Measurements from ENCODE around the gene PSMB7.
"Not testable (repeated sequence)": the region's sequence is repeated elsewhere in the genome, so short reads cannot be mapped to it uniquely, and the experiment has no call there.

PSMB7 gene

GRCh38 chr9:124442826-124443225 lies 27.6 kb upstream of the PSMB7 start:
- DNase-seq = no peak

GRCh38 chr9:124442379-124442778 lies 27.1 kb upstream of the PSMB7 start:
- no peak for DNase-seq

GRCh38 chr9:124441291-124441690 lies 26.0 kb upstream of the PSMB7 start:
- no peak for DNase-seq

- no peak for DNase-seq
Observed at GRCh38 chr9:124440786-124441185, 25.5 kb upstream of the PSMB7 start.

GRCh38 chr9:124439686-124440243 lies 24.5 kb upstream of the PSMB7 start:
- no peak for DNase-seq

GRCh38 chr9:124439086-124439485 lies 23.8 kb upstream of the PSMB7 start:
- DNase-seq = no peak

GRCh38 chr9:124438091-124438490 lies 22.8 kb upstream of the PSMB7 start:
- no peak for DNase-seq

GRCh38 chr9:124437086-124437485 lies 21.8 kb upstream of the PSMB7 start:
- no peak for DNase-seq

- DNase-seq = no peak
Observed at GRCh38 chr9:124436320-124436719, 21.1 kb upstream of the PSMB7 start.

- no peak for DNase-seq
Observed at GRCh38 chr9:124429530-124429867, 14.3 kb upstream of the PSMB7 start.

GRCh38 chr9:124428751-124429529 lies 13.7 kb upstream of the PSMB7 start:
- DNase-seq = no peak

- DNase-seq = no peak
Observed at GRCh38 chr9:124427281-124427680, 12.0 kb upstream of the PSMB7 start.

GRCh38 chr9:124426361-124426760 lies 11.1 kb upstream of the PSMB7 start:
- DNase-seq = no peak

GRCh38 chr9:124425733-124426132 lies 10.5 kb upstream of the PSMB7 start:
- DNase-seq = not testable (repeated sequence)

GRCh38 chr9:124423591-124423990 lies 8.3 kb upstream of the PSMB7 start:
- DNase-seq = no peak

- DNase-seq = no peak
Observed at GRCh38 chr9:124423155-124423554, 7.9 kb upstream of the PSMB7 start.

- no peak for DNase-seq
Observed at GRCh38 chr9:124420991-124421543, 5.8 kb upstream of the PSMB7 start.

- no peak for DNase-seq
Observed at GRCh38 chr9:124419832-124420489, 4.7 kb upstream of the PSMB7 start.

- no peak for DNase-seq
Observed at GRCh38 chr9:124415852-124416484, 726 bp upstream of the PSMB7 start.

- no peak for DNase-seq
Observed at GRCh38 chr9:124414612-124415011, 630 bp downstream of the PSMB7 start.

- DNase-seq = no peak
Observed at GRCh38 chr9:124412228-124412575, 3.0 kb downstream of the PSMB7 start.

GRCh38 chr9:124411514-124412227 lies 3.6 kb downstream of the PSMB7 start:
- peak; percentile 76 for DNase-seq

- no peak for DNase-seq
Observed at GRCh38 chr9:124410321-124410913, 4.8 kb downstream of the PSMB7 start.
